GM18508 (cell line): ENCODE data around the gene MEPCE.

Source experiments
- ATAC-seq: cut with Tn5 transposase; IDR thresholded peaks from one replicate; pipeline ENCODE4 v1.9.1; 2021; ENCODE audit warnings: moderate number of reproducible peaks; ENCODE audit not compliant: insufficient read depth, unreplicated experiment

The MEPCE gene

GRCh38 chr7:100406767-100407166, 22.9 kb upstream of the MEPCE start:
- ATAC-seq: no peak

- no peak for ATAC-seq
These were observed 22.1 kb upstream of the MEPCE start for GRCh38 chr7:100407285-100408180.

- no peak for ATAC-seq
These were observed 18.5 kb upstream of the MEPCE start for GRCh38 chr7:100411101-100411500.

- ATAC-seq: no peak
These were observed 16.3 kb upstream of the MEPCE start for GRCh38 chr7:100413346-100413745.

GRCh38 chr7:100413889-100414288, 15.7 kb upstream of the MEPCE start:
- no peak for ATAC-seq

- no peak for ATAC-seq
These were observed 14.2 kb upstream of the MEPCE start for GRCh38 chr7:100415448-100415847.

GRCh38 chr7:100418930-100419659, 10.5 kb upstream of the MEPCE start:
- no peak for ATAC-seq

- no peak for ATAC-seq
These were observed 9.9 kb upstream of the MEPCE start for GRCh38 chr7:100419660-100420226.

GRCh38 chr7:100423315-100423714, 6.3 kb upstream of the MEPCE start:
- no peak for ATAC-seq

GRCh38 chr7:100425347-100425746, 4.3 kb upstream of the MEPCE start:
- ATAC-seq: no peak

GRCh38 chr7:100426516-100426915, 3.1 kb upstream of the MEPCE start:
- no peak for ATAC-seq

GRCh38 chr7:100427762-100428198, 1.9 kb upstream of the MEPCE start:
- ATAC-seq: no peak

GRCh38 chr7:100428199-100428966, 1.2 kb upstream of the MEPCE start, which contains the start of gene ZCWPW1:
ZCWPW1 (minus strand) TSS chr7:100428703; CDS start chr7:100420649, 8,054 bp downstream.
- ATAC-seq: no peak

GRCh38 chr7:100428967-100429636, 529 bp upstream of the MEPCE start:
- no peak for ATAC-seq

GRCh38 chr7:100430493-100431285, 1.1 kb downstream of the MEPCE start:
- ATAC-seq: no peak

- no peak for ATAC-seq
These were observed 1.7 kb downstream of the MEPCE start for GRCh38 chr7:100431286-100431735.

- no peak for ATAC-seq
These were observed 2.4 kb downstream of the MEPCE start for GRCh38 chr7:100432053-100432452.

- no peak for ATAC-seq
These were observed 3.1 kb downstream of the MEPCE start for GRCh38 chr7:100432621-100433275.

- ATAC-seq: no peak
These were observed 3.6 kb downstream of the MEPCE start for GRCh38 chr7:100433276-100433591.
